OCI-LY7 (cell line): Measurements from ENCODE around the gene MRPS27.

ENCODE experiments used
- EZH2phosphoT487 ChIP-seq: fragments of 200-600 bp; sonication (generic); IDR thresholded peaks from 2 replicates; pipeline ENCODE4 v1.6.1; 2018; ENCODE audit warnings: low read depth, borderline replicate concordance, mild to moderate bottlenecking, mixed run types, antibody characterized with exemption, low read length, moderate library complexity, mixed read lengths
- TF ChIP-seq, protein P1 (sequence below): fragments of 200-600 bp; sonication (generic); conservative IDR thresholded peaks from 2 replicates; pipeline ENCODE4 v1.5.1; 2014; ENCODE audit warnings: mild to moderate bottlenecking, antibody characterized with exemption, low read length, moderate library complexity, mixed read lengths

DNA sequence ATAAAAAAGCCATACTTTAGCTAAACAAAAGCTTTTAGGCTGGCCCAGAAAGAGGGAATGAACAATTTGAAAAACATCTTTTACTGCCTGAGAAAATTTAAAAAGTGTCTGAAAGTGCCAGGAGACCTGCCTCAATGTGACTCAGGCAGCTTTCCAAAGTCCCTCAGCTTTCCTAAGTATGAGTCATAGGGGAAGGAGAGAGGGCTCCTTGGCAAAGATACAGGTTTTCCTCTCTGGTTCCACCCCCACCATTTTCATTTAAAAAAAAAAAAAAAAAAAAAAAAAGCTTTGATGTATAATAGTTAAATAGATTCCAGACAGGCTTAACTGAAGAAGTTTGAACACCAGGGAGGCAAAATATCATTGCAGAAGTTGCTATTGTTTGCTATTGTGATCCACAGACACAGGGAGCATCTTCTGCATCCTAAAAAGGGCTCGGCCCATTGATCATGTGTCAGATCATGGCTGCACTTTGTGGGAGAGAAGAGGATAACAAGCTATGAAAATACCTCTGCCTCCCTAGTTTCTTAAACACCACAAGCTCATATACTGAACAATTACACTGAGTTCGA, 71.5 kb downstream of the MRPS27 start:
- TF ChIP-seq, protein P1, sequence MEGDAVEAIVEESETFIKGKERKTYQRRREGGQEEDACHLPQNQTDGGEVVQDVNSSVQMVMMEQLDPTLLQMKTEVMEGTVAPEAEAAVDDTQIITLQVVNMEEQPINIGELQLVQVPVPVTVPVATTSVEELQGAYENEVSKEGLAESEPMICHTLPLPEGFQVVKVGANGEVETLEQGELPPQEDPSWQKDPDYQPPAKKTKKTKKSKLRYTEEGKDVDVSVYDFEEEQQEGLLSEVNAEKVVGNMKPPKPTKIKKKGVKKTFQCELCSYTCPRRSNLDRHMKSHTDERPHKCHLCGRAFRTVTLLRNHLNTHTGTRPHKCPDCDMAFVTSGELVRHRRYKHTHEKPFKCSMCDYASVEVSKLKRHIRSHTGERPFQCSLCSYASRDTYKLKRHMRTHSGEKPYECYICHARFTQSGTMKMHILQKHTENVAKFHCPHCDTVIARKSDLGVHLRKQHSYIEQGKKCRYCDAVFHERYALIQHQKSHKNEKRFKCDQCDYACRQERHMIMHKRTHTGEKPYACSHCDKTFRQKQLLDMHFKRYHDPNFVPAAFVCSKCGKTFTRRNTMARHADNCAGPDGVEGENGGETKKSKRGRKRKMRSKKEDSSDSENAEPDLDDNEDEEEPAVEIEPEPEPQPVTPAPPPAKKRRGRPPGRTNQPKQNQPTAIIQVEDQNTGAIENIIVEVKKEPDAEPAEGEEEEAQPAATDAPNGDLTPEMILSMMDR: no peak
- TF ChIP-seq EZH2phosphoT487: no peak
